ENCODE results near the gene NPRL2. TPM values are rescaled to one million over a fixed set of nuclear protein-coding genes. Genes with fewer than 3 reads are reported as not detected.

Gene NPRL2
- total RNA-seq, 1 experiment from 2014 or later: 14.0 TPM

GRCh38 chr3:50333744-50334328 lies 16.7 kb downstream of the NPRL2 start:
- H3K27ac ChIP-seq: no peak overlapping the region
- H3K36me3 ChIP-seq: peaks cover 23% of the 10 kb centered on the region; the same call in 1 of the 2 replicates
- no peak overlapping the region for H3K4me3 ChIP-seq
- H3K27me3 ChIP-seq: no peaks in the 10 kb centered on the region
- DNase-seq: no peak
- no peaks in the 10 kb centered on the region for H3K9me3 ChIP-seq (replicated peaks)
- H3K4me1 ChIP-seq: peaks cover 4% of the 10 kb centered on the region; the same call in 1 of the 2 replicates

GRCh38 chr3:50331364-50331907 lies 19.1 kb downstream of the NPRL2 start:
- Histone ChIP-seq H3K4me1 (peaks cover 4% of the 10 kb centered on the region; the same call in 1 of the 2 replicates), H3K27ac (no peak overlapping the region), H3K9me3 (replicated peaks) (no peaks in the 10 kb centered on the region), H3K4me3 (no peak overlapping the region), H3K36me3 (peaks cover 23% of the 10 kb centered on the region; the same call in 1 of the 2 replicates), H3K27me3 (no peaks in the 10 kb centered on the region)
- no peak for DNase-seq

- no peak overlapping the region for H3K27ac ChIP-seq
- DNase-seq: no peak
- no peaks in the 10 kb centered on the region for H3K27me3 ChIP-seq
- H3K9me3 ChIP-seq (replicated peaks): no peaks in the 10 kb centered on the region
- H3K4me3 ChIP-seq: no peak overlapping the region
- peaks cover 23% of the 10 kb centered on the region; the same call in 1 of the 2 replicates for H3K36me3 ChIP-seq
- H3K4me1 ChIP-seq: no peaks in the 10 kb centered on the region
These were observed 20.2 kb downstream of the NPRL2 start for GRCh38 chr3:50330330-50330729.

GRCh38 chr3:50327943-50328691 lies 22.5 kb downstream of the NPRL2 start, which contains the start of gene TUSC2:
Gene TUSC2 (minus strand): TSS chr3:50328223. CDS start chr3:50328099, 124 bp downstream.
- DNase-seq: peak; percentile 95 to 97
- H3K27me3 ChIP-seq: no peaks in the 10 kb centered on the region
- peak within 1 kb of the TSS; percentile 90 for H3K4me3 ChIP-seq
- peaks cover 23% of the 10 kb centered on the region; the same call in 1 of the 2 replicates for H3K36me3 ChIP-seq
- no peaks in the 10 kb centered on the region for H3K9me3 ChIP-seq (replicated peaks)
- peak within 1 kb of the TSS; percentile 11; the same call in 1 of the 2 replicates for H3K27ac ChIP-seq
- peaks cover 4% of the 10 kb centered on the region; the same call in 1 of the 2 replicates for H3K4me1 ChIP-seq

GRCh38 chr3:50327129-50327528 lies 23.4 kb downstream of the NPRL2 start:
- Histone ChIP-seq H3K9me3 (replicated peaks) (no peaks in the 10 kb centered on the region), H3K27me3 (no peaks in the 10 kb centered on the region), H3K27ac (no peak overlapping the region), H3K4me3 (peak overlapping the region; percentile 90), H3K36me3 (peaks cover 20% of the 10 kb centered on the region; the same call in 1 of the 2 replicates), H3K4me1 (peaks cover 4% of the 10 kb centered on the region; the same call in 1 of the 2 replicates)
- no peak for DNase-seq

GRCh38 chr3:50326182-50326541 lies 24.4 kb downstream of the NPRL2 start:
- H3K4me1 ChIP-seq: peaks cover 4% of the 10 kb centered on the region; the same call in 1 of the 2 replicates
- no peaks in the 10 kb centered on the region for H3K9me3 ChIP-seq (replicated peaks)
- H3K36me3 ChIP-seq: peaks cover 12% of the 10 kb centered on the region; the same call in 1 of the 2 replicates
- H3K27ac ChIP-seq: no peak overlapping the region
- DNase-seq: no peak
- H3K27me3 ChIP-seq: no peaks in the 10 kb centered on the region
- H3K4me3 ChIP-seq: no peak overlapping the region

GRCh38 chr3:50325497-50326181 lies 24.9 kb downstream of the NPRL2 start:
- Histone ChIP-seq H3K27me3 (no peaks in the 10 kb centered on the region), H3K4me1 (peaks cover 4% of the 10 kb centered on the region; the same call in 1 of the 2 replicates), H3K36me3 (peaks cover 7% of the 10 kb centered on the region; the same call in 1 of the 2 replicates), H3K9me3 (replicated peaks) (no peaks in the 10 kb centered on the region), H3K4me3 (no peak overlapping the region), H3K27ac (no peak overlapping the region)
- DNase-seq: no peak

- H3K4me3 ChIP-seq: no peak overlapping the region
- peaks cover 4% of the 10 kb centered on the region; the same call in 1 of the 2 replicates for H3K36me3 ChIP-seq
- peaks cover 4% of the 10 kb centered on the region; the same call in 1 of the 2 replicates for H3K4me1 ChIP-seq
- H3K27ac ChIP-seq: no peak overlapping the region
- no peaks in the 10 kb centered on the region for H3K27me3 ChIP-seq
- DNase-seq: no peak
- H3K9me3 ChIP-seq (replicated peaks): no peaks in the 10 kb centered on the region
These were observed 25.5 kb downstream of the NPRL2 start for GRCh38 chr3:50325113-50325480.

GRCh38 chr3:50324351-50325112 lies 26.0 kb downstream of the NPRL2 start:
- Histone ChIP-seq H3K27ac (no peak overlapping the region), H3K9me3 (replicated peaks) (no peaks in the 10 kb centered on the region), H3K36me3 (no peaks in the 10 kb centered on the region; the same call in 1 of the 2 replicates), H3K4me3 (no peak overlapping the region), H3K4me1 (peaks cover 4% of the 10 kb centered on the region; the same call in 1 of the 2 replicates), H3K27me3 (no peaks in the 10 kb centered on the region)
- DNase-seq: peak; percentile 75 to 83

- Histone ChIP-seq H3K4me3 (no peak overlapping the region), H3K4me1 (peaks cover 4% of the 10 kb centered on the region; the same call in 1 of the 2 replicates), H3K27me3 (no peaks in the 10 kb centered on the region), H3K36me3 (peaks cover 5% of the 10 kb centered on the region), H3K27ac (no peak overlapping the region), H3K9me3 (replicated peaks) (no peaks in the 10 kb centered on the region)
- no peak for DNase-seq
These were observed 26.9 kb downstream of the NPRL2 start for GRCh38 chr3:50323614-50324199.

GRCh38 chr3:50323092-50323600 lies 27.4 kb downstream of the NPRL2 start:
- no peaks in the 10 kb centered on the region for H3K27me3 ChIP-seq
- H3K27ac ChIP-seq: no peak overlapping the region
- H3K9me3 ChIP-seq (replicated peaks): no peaks in the 10 kb centered on the region
- DNase-seq: no peak
- peaks cover 4% of the 10 kb centered on the region; the same call in 1 of the 2 replicates for H3K4me1 ChIP-seq
- peaks cover 5% of the 10 kb centered on the region for H3K36me3 ChIP-seq
- no peak overlapping the region for H3K4me3 ChIP-seq

GRCh38 chr3:50322386-50323091 lies 28.0 kb downstream of the NPRL2 start, which contains the start of gene HYAL2:
Gene HYAL2 (minus strand): TSS chr3:50322745. CDS start chr3:50320489, 2,256 bp downstream.
- Histone ChIP-seq H3K9me3 (replicated peaks) (no peaks in the 10 kb centered on the region), H3K4me1 (peaks cover 4% of the 10 kb centered on the region; the same call in 1 of the 2 replicates), H3K27ac (peak within 1 kb of the TSS; percentile 98), H3K36me3 (peaks cover 5% of the 10 kb centered on the region), H3K4me3 (peak within 1 kb of the TSS; percentile 90), H3K27me3 (no peaks in the 10 kb centered on the region)
- DNase-seq: no peak

GRCh38 chr3:50322115-50322385 lies 28.5 kb downstream of the NPRL2 start:
- peak overlapping the region; percentile 98 for H3K27ac ChIP-seq
- peaks cover 5% of the 10 kb centered on the region for H3K36me3 ChIP-seq
- H3K4me1 ChIP-seq: peaks cover 4% of the 10 kb centered on the region; the same call in 1 of the 2 replicates
- H3K9me3 ChIP-seq (replicated peaks): no peaks in the 10 kb centered on the region
- peak overlapping the region; percentile 90 for H3K4me3 ChIP-seq
- DNase-seq: no peak
- H3K27me3 ChIP-seq: no peaks in the 10 kb centered on the region

Measured in SJCRH30 (cell line).